Mesenchymal stem cell (in vitro differentiated cells and primary cell): ENCODE measurements around the gene FTO.

ENCODE experiments used
- DNase-seq: peaks from one replicate; pipeline ENCODE4 v3.0.0-alpha.2; 2013
- H2AFZ ChIP-seq: one replicate; pipeline ENCODE4 v1.6.1; 2013; ENCODE audit warnings: low read depth, mild to moderate bottlenecking, control low read depth, inconsistent platforms, low read length, moderate library complexity
- H2AK5ac ChIP-seq: 2 replicates; pipeline ENCODE4 v1.6.1; 2013; ENCODE audit warnings: low read length, moderate library complexity, mild to moderate bottlenecking, inconsistent platforms; ENCODE audit not compliant: severe bottlenecking
- H2BK120ac ChIP-seq: one replicate; pipeline ENCODE4 v1.6.1; 2013; ENCODE audit warnings: low read depth, mild to moderate bottlenecking, inconsistent platforms, low read length, moderate library complexity
- H2BK12ac ChIP-seq, 2 experiments: one replicate each; pipeline ENCODE4 v1.6.1; 2013; ENCODE audit warnings: inconsistent platforms in 2 of 2, low read length in 2 of 2, mild to moderate bottlenecking in 2 of 2, moderate library complexity in 2 of 2, control low read depth in 1 of 2
- H2BK15ac ChIP-seq: one replicate; pipeline ENCODE4 v1.6.1; 2013; ENCODE audit warnings: mild to moderate bottlenecking, low read depth, inconsistent platforms; ENCODE audit not compliant: poor library complexity, severe bottlenecking
- H2BK5ac ChIP-seq: 2 replicates; pipeline ENCODE4 v1.6.1; 2013; ENCODE audit warnings: low read depth, mild to moderate bottlenecking, low read length, control low read depth, inconsistent platforms; ENCODE audit not compliant: poor library complexity, severe bottlenecking
- H3K14ac ChIP-seq, 2 experiments: one replicate each; pipeline ENCODE4 v1.6.1; 2013; ENCODE audit warnings: inconsistent platforms in 2 of 2, low read length in 2 of 2, control low read depth in 1 of 2, mild to moderate bottlenecking in 1 of 2, moderate library complexity in 1 of 2
- H3K18ac ChIP-seq, 2 experiments: one replicate each; pipeline ENCODE4 v1.6.1; 2013; ENCODE audit warnings: inconsistent platforms in 2 of 2, low read length in 2 of 2, control low read depth in 1 of 2, low read depth in 1 of 2, mild to moderate bottlenecking in 1 of 2
- H3K23ac ChIP-seq, 2 experiments: one replicate each; pipeline ENCODE4 v1.6.1; 2013; ENCODE audit warnings: inconsistent platforms in 2 of 2, low read length in 2 of 2, mild to moderate bottlenecking in 2 of 2, moderate library complexity in 2 of 2, control low read depth in 1 of 2
- H3K27ac ChIP-seq: 2 replicates; pipeline ENCODE4 v1.5.1; 2013; ENCODE audit warnings: mild to moderate bottlenecking, moderate library complexity, low read length, control low read depth, inconsistent platforms; ENCODE audit not compliant: poor library complexity, severe bottlenecking
- H3K27me3 ChIP-seq, 2 experiments: 2 replicates each; pipeline versions ENCODE4 v1.6.1 to v1.7.0; 2013; ENCODE audit warnings: low read length in 2 of 2, mild to moderate bottlenecking in 2 of 2, moderate library complexity in 2 of 2, control low read depth in 1 of 2, inconsistent platforms in 1 of 2; ENCODE audit not compliant: control insufficient read depth in 1 of 2, insufficient read depth in 1 of 2
- H3K36me3 ChIP-seq, 2 experiments: 2 replicates each; pipeline versions ENCODE4 v1.6.1 to v1.7.0; 2013; ENCODE audit warnings: low read length in 2 of 2, control low read depth in 1 of 2, inconsistent platforms in 1 of 2, low read depth in 1 of 2, mild to moderate bottlenecking in 1 of 2; ENCODE audit not compliant: insufficient read depth in 2 of 2, control insufficient read depth in 1 of 2
- H3K4ac ChIP-seq, 2 experiments: one replicate each; pipeline ENCODE4 v1.6.1; 2013; ENCODE audit warnings: inconsistent platforms in 2 of 2, low read length in 2 of 2, mild to moderate bottlenecking in 2 of 2, moderate library complexity in 2 of 2, control low read depth in 1 of 2, low read depth in 1 of 2
- H3K4me1 ChIP-seq: 2 replicates; pipeline ENCODE4 v1.6.1; 2013; ENCODE audit warnings: low read depth, low read length, control low read depth; ENCODE audit not compliant: control insufficient read depth, insufficient read depth
- H3K4me2 ChIP-seq: 2 replicates; pipeline ENCODE4 v1.6.1; 2013; ENCODE audit warnings: low read length, mild to moderate bottlenecking, inconsistent platforms; ENCODE audit not compliant: poor library complexity, severe bottlenecking
- H3K4me3 ChIP-seq, 2 experiments: 2 replicates each; pipeline versions ENCODE4 v1.5.1 to v1.7.0; 2013; ENCODE audit warnings: low read length in 2 of 2, mild to moderate bottlenecking in 2 of 2, control low read depth in 1 of 2, low read depth in 1 of 2; ENCODE audit not compliant: insufficient read depth in 1 of 2
- H3K79me1 ChIP-seq: replicated peaks from 2 replicates; pipeline ENCODE4 v1.6.1; 2013; ENCODE audit warnings: mild to moderate bottlenecking, control low read depth, low read length, inconsistent platforms; ENCODE audit not compliant: poor library complexity, severe bottlenecking
- H3K9ac ChIP-seq: 2 replicates; pipeline ENCODE4 v1.7.0; 2013; ENCODE audit warnings: mild to moderate bottlenecking, low read length, moderate library complexity
- H3K9me3 ChIP-seq: 2 replicates; pipeline ENCODE4 v1.7.0; 2013; ENCODE audit warnings: mild to moderate bottlenecking, low read length; ENCODE audit not compliant: control insufficient read depth
- H4K8ac ChIP-seq: one replicate; pipeline ENCODE4 v1.6.1; 2013; ENCODE audit warnings: inconsistent platforms, mild to moderate bottlenecking, low read length, moderate library complexity
- H4K91ac ChIP-seq: one replicate; pipeline ENCODE4 v1.6.1; 2013; ENCODE audit warnings: mild to moderate bottlenecking, low read length, inconsistent platforms
- WGBS: methylation state at CpG from one replicate; pipeline ENCODE4 v1.1.7; 2013; ENCODE audit warnings: mixed read lengths; 5-methylcytosine and 5-hydroxymethylcytosine counted together

The FTO gene

DNA sequence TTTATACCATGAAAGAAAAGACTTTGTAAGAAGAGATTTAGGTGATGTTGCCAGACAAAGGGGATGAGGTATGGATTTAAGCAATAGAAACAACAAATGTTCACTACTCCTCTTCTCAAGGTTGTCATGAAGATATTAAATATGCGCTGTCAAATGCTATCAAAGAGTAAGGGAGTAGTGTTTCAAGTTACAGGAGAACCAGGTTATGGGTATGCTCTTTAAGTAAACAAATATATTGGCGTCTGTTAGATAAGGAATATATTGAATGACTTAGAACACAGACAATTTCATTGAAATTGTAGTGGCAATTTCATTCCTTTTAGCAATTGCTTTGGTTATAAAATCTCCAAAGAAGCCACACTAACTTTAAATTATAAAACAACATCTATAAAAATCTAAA lies 229.0 kb downstream of the FTO start:
- H3K4ac ChIP-seq: no peak overlapping the region
- H2BK12ac ChIP-seq: no peak overlapping the region
- no peak overlapping the region for H2AK5ac ChIP-seq
- H3K23ac ChIP-seq: no peak overlapping the region
- no peak overlapping the region for H2BK15ac ChIP-seq
- no peak overlapping the region for H3K4me3 ChIP-seq
- no peak overlapping the region for H3K18ac ChIP-seq
- DNase-seq: no peak
- H3K79me1 ChIP-seq: peaks cover 4% of the 10 kb centered on the region
- no peak overlapping the region for H2AFZ ChIP-seq
- no peak overlapping the region for H4K91ac ChIP-seq
- peaks cover 5 to 35% of the 10 kb centered on the region in 2 experiments for H3K36me3 ChIP-seq
- H2BK5ac ChIP-seq: no peak overlapping the region
- H3K14ac ChIP-seq: no peak overlapping the region
- no peak overlapping the region for H4K8ac ChIP-seq
- no peak overlapping the region for H3K4me2 ChIP-seq
- H3K4me1 ChIP-seq: no peaks in the 10 kb centered on the region
- H3K9me3 ChIP-seq: no peaks in the 10 kb centered on the region
- H3K9ac ChIP-seq: no peak overlapping the region
- no peak overlapping the region for H2BK120ac ChIP-seq
- no peaks in the 10 kb centered on the region for H3K27me3 ChIP-seq
- H3K27ac ChIP-seq: no peak overlapping the region
- 100% methylated on average over 2 of the region's 2 CpGs for WGBS

DNA sequence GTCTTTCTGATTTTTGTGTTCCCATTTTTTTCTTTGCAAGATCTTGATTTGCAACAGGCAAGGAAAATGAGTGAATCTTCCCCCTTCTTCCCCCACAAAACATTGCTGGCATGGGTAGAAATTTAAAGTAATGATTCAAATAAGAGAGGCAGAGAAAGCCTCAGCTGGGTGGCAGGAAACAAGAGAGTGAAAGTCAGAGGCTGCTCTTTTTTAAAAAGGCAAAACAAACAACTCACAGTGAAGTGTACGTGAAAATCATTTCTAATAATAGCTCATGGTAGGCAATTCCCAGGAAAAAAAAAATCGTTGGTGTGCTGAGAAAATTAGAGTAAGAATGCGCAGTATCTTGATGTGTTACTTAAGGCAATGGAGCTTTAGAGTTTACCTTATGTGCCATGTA lies 229.5 kb downstream of the FTO start:
- Histone ChIP-seq H3K27me3 (no peaks in the 10 kb centered on the region), H3K36me3 (peaks cover 5 to 40% of the 10 kb centered on the region in 2 experiments), H2BK15ac (no peak overlapping the region), H3K9me3 (no peaks in the 10 kb centered on the region), H2AFZ (no peak overlapping the region), H3K4me2 (no peak overlapping the region), H2BK12ac (no peak overlapping the region), H4K8ac (no peak overlapping the region), H3K18ac (no peak overlapping the region), H3K79me1 (peaks cover 4% of the 10 kb centered on the region), H3K4me3 (no peak overlapping the region), H3K4me1 (no peaks in the 10 kb centered on the region), H3K27ac (no peak overlapping the region), H4K91ac (no peak overlapping the region), H2BK120ac (no peak overlapping the region), H2AK5ac (no peak overlapping the region), H3K23ac (no peak overlapping the region), H3K9ac (no peak overlapping the region), H2BK5ac (no peak overlapping the region), H3K4ac (no peak overlapping the region), H3K14ac (no peak overlapping the region)
- 66% methylated on average over 3 of the region's 3 CpGs for WGBS
- no peak for DNase-seq

- Histone ChIP-seq H3K23ac (no peak overlapping the region), H3K4me1 (no peaks in the 10 kb centered on the region)
- 33% methylated on average over 1 of the region's 2 CpGs for WGBS
Measured at GRCh38 chr16:53936052-53936451, 232.1 kb downstream of the FTO start.

DNA sequence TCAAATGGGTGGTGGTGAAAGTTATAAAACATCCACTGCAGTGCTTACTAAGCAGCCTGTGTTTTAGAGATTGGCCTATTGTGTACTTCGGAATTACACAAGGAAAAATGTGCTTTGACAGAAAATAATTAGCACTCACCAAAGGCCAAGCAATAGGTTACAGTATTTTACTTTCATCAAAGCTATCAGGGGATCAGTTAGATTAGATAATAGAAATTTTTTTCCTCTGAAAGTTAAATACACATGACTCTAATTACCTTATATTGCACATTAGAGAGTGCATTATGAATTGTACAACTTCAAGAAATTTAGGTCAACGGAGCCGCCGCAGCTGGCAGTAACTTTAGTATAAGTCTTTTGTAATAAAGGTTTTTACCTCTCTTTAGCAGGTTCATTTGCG lies 232.6 kb downstream of the FTO start:
- peaks cover 3% of the 10 kb centered on the region for H3K79me1 ChIP-seq

More at GRCh38 chr16:53936052-53936451, 232.1 kb downstream of the FTO start:
- Histone ChIP-seq H3K9ac (no peak overlapping the region), H2AK5ac (no peak overlapping the region), H3K27me3 (no peaks in the 10 kb centered on the region), H2AFZ (no peak overlapping the region), H3K9me3 (no peaks in the 10 kb centered on the region), H3K27ac (no peak overlapping the region), H3K4ac (no peak overlapping the region), H3K79me1 (peaks cover 3% of the 10 kb centered on the region), H2BK12ac (no peak overlapping the region), H3K4me2 (no peak overlapping the region), H3K18ac (no peak overlapping the region), H4K8ac (no peak overlapping the region), H3K14ac (no peak overlapping the region), H2BK15ac (no peak overlapping the region), H4K91ac (no peak overlapping the region), H2BK120ac (no peak overlapping the region), H2BK5ac (no peak overlapping the region), H3K4me3 (no peak overlapping the region), H3K36me3 (peaks cover 5 to 41% of the 10 kb centered on the region in 2 experiments)
- DNase-seq: no peak

More for the DNA sequence above, 232.6 kb downstream of the FTO start:
- H3K14ac ChIP-seq: no peak overlapping the region
- no peak overlapping the region for H3K4me2 ChIP-seq
- no peak overlapping the region for H2BK12ac ChIP-seq
- H3K4me3 ChIP-seq: no peak overlapping the region
- no peak overlapping the region for H2AFZ ChIP-seq
- no peaks in the 10 kb centered on the region for H3K27me3 ChIP-seq
- no peak overlapping the region for H3K4ac ChIP-seq
- WGBS: 99% methylated on average over 4 of the region's 5 CpGs
- peaks cover 5 to 41% of the 10 kb centered on the region in 2 experiments for H3K36me3 ChIP-seq
- H2BK15ac ChIP-seq: no peak overlapping the region
- H3K18ac ChIP-seq: no peak overlapping the region
- no peak overlapping the region for H2BK5ac ChIP-seq
- no peaks in the 10 kb centered on the region for H3K9me3 ChIP-seq
- no peak overlapping the region for H2BK120ac ChIP-seq
- H3K9ac ChIP-seq: no peak overlapping the region
- no peak overlapping the region for H4K8ac ChIP-seq
- no peak overlapping the region for H3K27ac ChIP-seq
- no peak overlapping the region for H4K91ac ChIP-seq
- no peaks in the 10 kb centered on the region for H3K4me1 ChIP-seq
- H3K23ac ChIP-seq: no peak overlapping the region
- no peak for DNase-seq
- H2AK5ac ChIP-seq: no peak overlapping the region
